HG03064 (cell line): ENCODE data around the gene LPIN1.
"Not testable (repeated sequence)": the region's sequence is repeated elsewhere in the genome, so short reads cannot be mapped to it uniquely, and the experiment has no call there.

Experiments used
- ATAC-seq: cut with Tn5 transposase; IDR thresholded peaks from one replicate; pipeline ENCODE4 v1.9.1; 2021; ENCODE audit warnings: low read depth; ENCODE audit not compliant: unreplicated experiment

The LPIN1 gene

GRCh38 chr2:11805024-11805423 is 58.6 kb downstream of the LPIN1 start:
- ATAC-seq: no peak

GRCh38 chr2:11805920-11806319 is 59.5 kb downstream of the LPIN1 start:
- no peak for ATAC-seq

GRCh38 chr2:11807156-11808015 is 61.0 kb downstream of the LPIN1 start:
- ATAC-seq: no peak

- no peak for ATAC-seq
Observed at GRCh38 chr2:11808016-11808400, 61.6 kb downstream of the LPIN1 start.

- no peak for ATAC-seq
Observed at GRCh38 chr2:11809586-11810236, 63.3 kb downstream of the LPIN1 start.

GRCh38 chr2:11810237-11810977 is 64.0 kb downstream of the LPIN1 start:
- ATAC-seq: no peak

GRCh38 chr2:11811036-11811654 is 64.7 kb downstream of the LPIN1 start:
- no peak for ATAC-seq

- ATAC-seq: no peak
Observed at GRCh38 chr2:11812466-11813248, 66.2 kb downstream of the LPIN1 start.

- not testable (repeated sequence) for ATAC-seq
Observed at GRCh38 chr2:11813345-11813744, 66.9 kb downstream of the LPIN1 start.

- no peak for ATAC-seq
Observed at GRCh38 chr2:11813951-11814350, 67.5 kb downstream of the LPIN1 start.

GRCh38 chr2:11814979-11815510 is 68.6 kb downstream of the LPIN1 start:
- no peak for ATAC-seq

GRCh38 chr2:11816935-11817334 is 70.5 kb downstream of the LPIN1 start:
- ATAC-seq: not testable (repeated sequence)

GRCh38 chr2:11819235-11819729 is 72.8 kb downstream of the LPIN1 start:
- no peak for ATAC-seq

GRCh38 chr2:11820650-11821049 is 74.2 kb downstream of the LPIN1 start:
- no peak for ATAC-seq

- no peak for ATAC-seq
Observed at GRCh38 chr2:11821705-11822104, 75.3 kb downstream of the LPIN1 start.

GRCh38 chr2:11822359-11822745 is 75.9 kb downstream of the LPIN1 start:
- not testable (repeated sequence) for ATAC-seq

- ATAC-seq: no peak
Observed at GRCh38 chr2:11822746-11823451, 76.5 kb downstream of the LPIN1 start.

- ATAC-seq: no peak
Observed at GRCh38 chr2:11824901-11825828, 78.7 kb downstream of the LPIN1 start.
